ENCODE data around the gene TRIM66.

DNA sequence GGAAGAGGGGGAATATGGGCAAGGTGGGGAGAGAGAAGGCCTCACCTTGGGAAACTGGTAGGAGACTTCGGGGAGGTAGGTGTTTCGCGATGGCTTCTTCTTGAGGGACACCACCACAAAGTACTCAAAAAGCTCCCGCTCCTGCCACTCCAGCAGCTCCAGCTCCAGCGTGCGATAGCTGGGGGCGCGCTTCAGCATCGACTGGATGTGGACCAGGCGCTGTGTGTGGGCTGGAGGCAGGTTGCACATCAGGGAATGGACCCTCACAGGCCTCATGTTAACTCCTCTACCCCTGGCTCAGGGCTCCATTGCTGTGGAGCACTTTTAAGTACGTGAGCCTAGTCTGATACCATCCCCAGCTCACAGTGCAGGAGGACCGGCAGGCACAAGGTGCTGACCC lies 30.0 kb upstream of the TRIM66 start:
- TF ChIP-seq POLR2AphosphoS5 (IDR thresholded peaks at IDR 0.05; ENCODE audit: borderline replicate concordance, low read depth, low read length) (no peak), EZH2 (IDR thresholded peaks at IDR 0.05) (no peak)
